ENCODE measurements around the gene KCNG3.
"Not testable (repeated sequence)": the region's sequence is repeated elsewhere in the genome, so short reads cannot be mapped to it uniquely, and the experiment has no call there.

Gene KCNG3

GRCh38 chr2:42443718-42444399, 49.9 kb downstream of the KCNG3 start:
- intact Hi-C loops (cut with DNase I): no loop called here
- DNase-seq: peak in 1 of 42 donors; percentile 25

GRCh38 chr2:42442774-42443173, 51.0 kb downstream of the KCNG3 start:
- intact Hi-C loops (cut with DNase I): no loop called here
- no peak for DNase-seq

- intact Hi-C loops (cut with DNase I): no loop called here
- no peak for DNase-seq
Observed at GRCh38 chr2:42438685-42439084, 55.1 kb downstream of the KCNG3 start.

GRCh38 chr2:42436370-42436769, 57.4 kb downstream of the KCNG3 start:
- intact Hi-C loops (cut with DNase I): no loop called here
- no peak for DNase-seq

GRCh38 chr2:42435628-42436027, 58.2 kb downstream of the KCNG3 start:
- intact Hi-C loops (cut with DNase I): no loop called here

GRCh38 chr2:42430188-42430587, 63.6 kb downstream of the KCNG3 start:
- DNase-seq: no peak
- intact Hi-C loops (cut with DNase I): no loop called here

More at GRCh38 chr2:42435628-42436027, 58.2 kb downstream of the KCNG3 start:
- no peak for DNase-seq

GRCh38 chr2:42429352-42429751, 64.4 kb downstream of the KCNG3 start:
- intact Hi-C loops (cut with DNase I): no loop called here
- DNase-seq: no peak

- DNase-seq: no peak
Observed at GRCh38 chr2:42425697-42426096, 68.1 kb downstream of the KCNG3 start.

GRCh38 chr2:42424033-42424432, 69.7 kb downstream of the KCNG3 start:
- no peak for DNase-seq
- intact Hi-C loops (cut with DNase I): no loop called here

More at GRCh38 chr2:42425697-42426096, 68.1 kb downstream of the KCNG3 start:
- intact Hi-C loops (cut with DNase I): no loop called here

GRCh38 chr2:42421601-42422239, 72.1 kb downstream of the KCNG3 start:
- intact Hi-C loops (cut with DNase I): no loop called here
- DNase-seq: no peak

- intact Hi-C loops (cut with DNase I): no loop called here
- DNase-seq: no peak
Observed at GRCh38 chr2:42421157-42421485, 72.7 kb downstream of the KCNG3 start.

GRCh38 chr2:42414648-42415047, 79.1 kb downstream of the KCNG3 start:
- intact Hi-C loops (cut with DNase I): no loop called here
- no peak for DNase-seq

GRCh38 chr2:42414158-42414557, 79.6 kb downstream of the KCNG3 start:
- intact Hi-C loops (cut with DNase I): no loop called here
- DNase-seq: no peak

GRCh38 chr2:42410742-42411514, 82.9 kb downstream of the KCNG3 start:
- no peak for DNase-seq
- intact Hi-C loops (cut with DNase I): no loop called here

- no peak for DNase-seq
Observed at GRCh38 chr2:42408009-42408408, 85.8 kb downstream of the KCNG3 start.

GRCh38 chr2:42407476-42407875, 86.3 kb downstream of the KCNG3 start:
- no peak for DNase-seq
- intact Hi-C loops (cut with DNase I): no loop called here

More at GRCh38 chr2:42408009-42408408, 85.8 kb downstream of the KCNG3 start:
- intact Hi-C loops (cut with DNase I): no loop called here

GRCh38 chr2:42404676-42405075, 89.1 kb downstream of the KCNG3 start:
- intact Hi-C loops (cut with DNase I): no loop called here
- DNase-seq: no peak

- intact Hi-C loops (cut with DNase I): no loop called here
Observed at GRCh38 chr2:42401773-42402172, 92.0 kb downstream of the KCNG3 start.

GRCh38 chr2:42398052-42398451, 95.7 kb downstream of the KCNG3 start:
- DNase-seq; intact Hi-C loops (cut with DNase I): not testable (repeated sequence)

More at GRCh38 chr2:42401773-42402172, 92.0 kb downstream of the KCNG3 start:
- no peak for DNase-seq

GRCh38 chr2:42393320-42393719, 100.5 kb downstream of the KCNG3 start:
- DNase-seq; intact Hi-C loops (cut with DNase I): not testable (repeated sequence)
